Body of pancreas (tissue), 4 donors: ENCODE measurements around the gene MAML2.

Source experiments
- POLR2A ChIP-seq, 3 donors: fragments of 450-650 bp; IDR thresholded peaks; one replicate each; pipeline ENCODE4 v1.6.1; 2016; ENCODE audit warnings: antibody characterized with exemption in 3 of 3, mild to moderate bottlenecking in 2 of 3
- TF ChIP-seq, protein P1 (sequence below), 7 experiments: fragments of 450-650 bp in 4 of 7; fragments of 200-600 bp in 3 of 7; sonication (generic) in 3 of 7; IDR thresholded peaks; one replicate each; pipeline ENCODE4 v1.5.1; 2016 to 2019; ENCODE audit warnings: antibody characterized with exemption in 7 of 7

DNA sequence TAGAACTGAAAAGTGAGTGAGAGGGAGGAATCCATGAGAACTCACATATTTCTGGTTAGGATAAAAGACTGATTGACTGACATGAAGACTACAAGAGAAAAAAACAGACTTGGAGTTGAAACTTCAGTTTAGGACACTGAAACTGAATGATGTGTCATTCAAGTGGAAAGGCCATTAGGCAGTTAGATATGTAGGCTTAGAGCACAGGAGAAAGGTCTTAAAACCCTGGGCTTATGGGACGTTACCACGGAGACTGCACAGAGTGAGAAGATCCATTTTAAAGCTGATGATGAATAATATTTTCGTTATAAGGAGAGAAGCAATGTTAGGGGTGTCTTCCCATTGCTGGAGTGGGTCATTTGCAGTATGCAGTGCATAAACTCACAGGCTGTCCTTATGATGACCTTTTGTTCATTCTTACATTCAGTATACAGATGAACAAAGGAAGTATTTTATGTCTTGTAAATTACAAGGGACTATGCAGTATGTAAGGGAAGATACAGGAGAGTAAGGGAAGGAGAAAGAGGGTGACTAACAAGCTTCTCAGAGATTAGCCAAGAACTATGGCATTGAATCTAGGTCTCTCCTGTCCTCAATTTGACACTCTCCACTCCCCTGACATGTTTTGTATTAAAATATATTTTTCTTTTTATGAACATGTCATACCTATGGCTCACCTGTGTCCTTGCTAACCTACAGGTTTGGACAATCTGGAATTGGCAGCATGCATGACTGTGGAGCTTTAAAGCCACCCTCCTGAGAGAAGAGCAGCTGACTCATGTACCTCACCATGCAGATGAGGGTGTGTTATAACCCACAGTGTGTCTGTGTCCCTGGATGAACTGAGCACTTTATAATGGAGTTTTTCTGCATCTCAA is 63.7 kb downstream of the MAML2 start:
- TF ChIP-seq, protein P1, sequence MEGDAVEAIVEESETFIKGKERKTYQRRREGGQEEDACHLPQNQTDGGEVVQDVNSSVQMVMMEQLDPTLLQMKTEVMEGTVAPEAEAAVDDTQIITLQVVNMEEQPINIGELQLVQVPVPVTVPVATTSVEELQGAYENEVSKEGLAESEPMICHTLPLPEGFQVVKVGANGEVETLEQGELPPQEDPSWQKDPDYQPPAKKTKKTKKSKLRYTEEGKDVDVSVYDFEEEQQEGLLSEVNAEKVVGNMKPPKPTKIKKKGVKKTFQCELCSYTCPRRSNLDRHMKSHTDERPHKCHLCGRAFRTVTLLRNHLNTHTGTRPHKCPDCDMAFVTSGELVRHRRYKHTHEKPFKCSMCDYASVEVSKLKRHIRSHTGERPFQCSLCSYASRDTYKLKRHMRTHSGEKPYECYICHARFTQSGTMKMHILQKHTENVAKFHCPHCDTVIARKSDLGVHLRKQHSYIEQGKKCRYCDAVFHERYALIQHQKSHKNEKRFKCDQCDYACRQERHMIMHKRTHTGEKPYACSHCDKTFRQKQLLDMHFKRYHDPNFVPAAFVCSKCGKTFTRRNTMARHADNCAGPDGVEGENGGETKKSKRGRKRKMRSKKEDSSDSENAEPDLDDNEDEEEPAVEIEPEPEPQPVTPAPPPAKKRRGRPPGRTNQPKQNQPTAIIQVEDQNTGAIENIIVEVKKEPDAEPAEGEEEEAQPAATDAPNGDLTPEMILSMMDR (IDR thresholded peaks at IDR 0.05) = no peak
- no peak for TF ChIP-seq POLR2A (IDR thresholded peaks at IDR 0.05)
